RCC 7860 (cell line): ENCODE data around the gene NME7.
"Not testable (repeated sequence)": the region's sequence is repeated elsewhere in the genome, so short reads cannot be mapped to it uniquely, and the experiment has no call there.

Source experiments
- DNase-seq: peaks from one replicate; pipeline ENCODE4 v3.0.0-alpha.2; 2015; ENCODE audit warnings: low spot score
- FAIRE-seq: peaks from 2 replicates; lab custom pipeline; 2012; peaks lifted over from hg19 to GRCh38; lab: Jason Lieb, UNC

NME7 gene

DNA sequence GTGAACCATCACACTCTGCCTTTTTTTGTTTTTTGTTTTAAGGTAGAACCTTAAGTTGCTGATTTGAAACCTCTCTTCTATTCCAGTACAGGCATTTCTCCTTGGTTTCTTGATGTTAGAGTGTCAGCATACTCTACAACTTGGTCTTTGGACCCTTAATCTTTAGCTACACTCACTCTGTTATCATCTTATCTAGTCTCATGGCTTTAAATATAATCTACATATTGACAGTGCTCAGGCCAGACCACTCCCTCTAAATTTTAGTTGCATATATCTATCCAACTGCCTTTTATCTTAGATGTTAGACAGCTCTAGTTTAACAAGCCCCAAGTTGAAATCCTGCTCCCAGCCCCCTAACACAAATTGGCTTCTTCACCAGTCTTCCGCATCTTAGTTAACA, 22.1 kb downstream of the NME7 start:
- DNase-seq (no peak), FAIRE-seq (no peak)

DNA sequence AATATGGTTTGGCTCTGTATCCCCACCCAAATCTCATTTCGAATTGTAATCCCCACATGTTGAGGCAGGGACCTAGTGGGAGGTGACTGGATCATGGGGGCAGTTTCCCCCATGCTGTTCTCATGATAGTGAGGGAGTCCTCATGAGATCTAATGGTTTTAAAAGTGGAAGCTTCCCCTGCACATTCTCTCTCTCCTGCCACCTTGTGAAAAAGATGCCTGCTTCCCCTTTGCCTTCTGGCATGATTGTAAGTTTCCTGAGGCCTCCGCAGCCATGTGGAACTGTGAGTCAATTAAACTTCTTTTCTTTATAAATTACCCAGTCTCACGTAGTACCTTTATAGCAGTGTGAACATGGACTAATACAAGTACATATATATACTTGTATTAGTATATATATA, 25.5 kb downstream of the NME7 start:
- FAIRE-seq, DNase-seq: not testable (repeated sequence)

GRCh38 chr1:169340882-169341281, 26.7 kb downstream of the NME7 start:
- no peak for DNase-seq
- no peak for FAIRE-seq

- DNase-seq (no peak), FAIRE-seq (no peak)
These were observed 27.8 kb downstream of the NME7 start for GRCh38 chr1:169339773-169340172.

DNA sequence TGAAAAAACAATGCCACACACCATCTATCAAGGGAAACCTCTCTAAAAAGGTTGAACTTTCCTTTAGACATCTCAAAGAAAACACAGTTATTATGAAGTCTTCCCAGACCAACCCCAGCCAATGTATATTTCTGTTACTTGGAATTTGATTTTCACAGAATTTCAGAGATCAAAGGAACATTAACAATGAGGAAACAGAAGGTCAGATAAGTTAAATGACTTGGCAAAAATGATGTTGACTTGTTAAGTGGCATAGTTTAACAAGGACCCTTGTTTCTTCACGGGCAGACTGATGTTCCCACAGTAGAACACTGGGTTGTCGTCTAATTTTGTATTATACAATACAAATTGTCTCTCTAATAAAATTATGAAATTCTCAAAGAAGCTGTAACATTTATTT, 29.0 kb downstream of the NME7 start:
- FAIRE-seq, result no peak
- DNase-seq, result no peak

GRCh38 chr1:169336947-169337715, 30.5 kb downstream of the NME7 start:
- not testable (repeated sequence) for FAIRE-seq, DNase-seq

GRCh38 chr1:169334727-169335126, 32.9 kb downstream of the NME7 start:
- FAIRE-seq, DNase-seq: not testable (repeated sequence)

DNA sequence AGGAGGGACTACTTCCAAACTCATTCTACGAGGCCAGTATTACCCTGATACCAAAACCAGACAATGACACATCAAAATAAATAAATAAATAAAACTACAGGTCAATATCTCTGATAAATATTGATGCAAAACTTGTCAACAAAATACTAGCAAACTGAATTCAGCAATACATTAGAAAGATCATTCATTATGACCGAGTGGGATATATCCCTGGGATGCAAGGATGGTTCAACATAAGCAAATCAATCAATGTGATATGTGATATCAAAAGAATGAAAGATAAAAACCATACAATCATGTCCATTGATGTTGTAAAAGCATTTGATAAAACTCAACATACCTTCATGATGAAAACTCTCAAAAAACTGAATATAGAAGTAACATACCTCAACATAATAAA, 36.7 kb downstream of the NME7 start:
- DNase-seq (no peak), FAIRE-seq (no peak)

DNA sequence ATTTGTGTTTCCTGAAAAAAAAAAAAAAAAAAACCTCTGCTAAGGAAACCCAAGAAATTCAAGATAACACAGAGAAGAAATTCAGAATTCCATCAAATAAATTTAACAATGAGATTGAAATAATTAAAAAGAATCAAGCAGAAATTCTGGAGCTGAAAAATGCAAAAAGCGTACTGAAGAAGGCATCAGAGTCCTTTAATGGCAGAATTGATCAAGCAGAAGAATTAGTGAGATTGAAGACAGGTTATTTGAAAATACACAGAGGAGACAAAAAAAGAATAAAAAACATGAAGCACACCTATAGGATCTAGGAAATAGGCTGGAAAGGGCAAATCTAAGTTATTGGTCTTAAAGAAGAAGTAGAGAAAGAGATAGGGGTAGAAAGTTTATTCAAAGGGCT, 38.2 kb downstream of the NME7 start:
- DNase-seq (no peak), FAIRE-seq (no peak)

DNA sequence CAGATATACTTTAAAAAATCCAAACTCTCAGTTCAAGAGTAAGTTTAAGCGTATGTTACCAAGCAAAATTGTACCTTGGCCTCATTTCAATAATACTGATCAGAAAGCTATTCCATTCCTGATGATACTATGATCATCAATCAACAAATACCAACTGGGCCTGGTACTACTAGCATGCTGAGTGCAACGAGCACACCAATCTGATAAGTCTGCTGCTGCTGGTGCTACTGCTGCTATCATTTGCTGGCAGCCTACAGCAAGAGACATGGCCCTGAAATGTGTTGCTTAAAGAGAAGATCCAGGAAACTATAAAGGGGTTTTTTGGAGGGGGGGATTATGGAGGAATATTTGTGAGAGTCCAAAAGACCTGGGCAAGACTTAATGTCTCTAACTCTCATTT, 39.7 kb downstream of the NME7 start:
- DNase-seq (no peak), FAIRE-seq (no peak)

DNA sequence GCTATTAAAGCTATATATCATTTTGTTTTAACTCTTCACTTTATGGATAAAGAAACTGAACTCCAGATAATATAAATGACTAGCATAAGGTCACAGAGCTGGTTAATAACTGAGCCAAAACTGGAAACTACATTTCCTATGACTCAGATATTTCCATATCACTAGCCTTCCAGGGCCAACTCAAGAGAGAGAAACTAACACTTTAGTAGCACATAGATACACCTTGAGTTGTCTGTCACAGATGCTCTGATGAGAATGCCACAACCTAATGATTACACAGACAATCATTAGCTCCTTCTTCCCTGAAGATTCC, 40.7 kb downstream of the NME7 start:
- peak; percentile 95 for FAIRE-seq
- DNase-seq, result peak; percentile 67

DNA sequence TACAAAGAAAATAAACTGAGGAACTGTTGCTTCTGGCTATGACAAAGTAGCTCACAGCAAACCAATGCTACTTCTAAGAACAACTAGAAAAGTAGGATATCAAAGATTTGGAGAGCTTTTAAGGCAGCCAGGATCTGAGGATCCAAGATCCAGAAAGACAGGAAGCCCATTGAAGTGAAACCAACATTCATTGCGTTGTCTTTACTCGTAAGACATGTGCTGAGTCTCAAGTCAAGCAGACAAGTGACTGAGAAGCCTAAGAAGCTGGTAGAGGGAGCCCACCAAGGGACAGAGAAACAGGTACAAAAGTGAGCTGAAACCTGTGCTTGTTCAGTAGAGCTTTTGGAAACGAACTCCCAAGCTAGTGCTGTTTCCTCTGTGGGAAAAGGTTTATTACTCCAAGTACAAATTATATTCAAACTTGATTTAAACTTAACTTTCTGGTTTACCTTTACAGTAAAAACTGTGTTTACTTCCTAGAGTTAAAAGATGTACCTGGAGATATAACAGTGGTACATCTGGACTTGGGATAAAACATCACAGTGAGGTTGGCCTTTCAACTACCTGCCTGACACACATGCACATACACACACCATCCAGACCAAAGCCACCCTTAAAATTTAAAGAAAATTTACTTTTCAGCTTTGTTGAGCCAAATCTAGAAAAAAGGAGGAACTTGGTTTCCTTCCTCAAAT, 41.2 kb downstream of the NME7 start:
- DNase-seq (peak; percentile 8), FAIRE-seq (no peak)

- no peak for DNase-seq
- FAIRE-seq, result no peak
These were observed 42.5 kb downstream of the NME7 start for GRCh38 chr1:169325117-169325516.

DNA sequence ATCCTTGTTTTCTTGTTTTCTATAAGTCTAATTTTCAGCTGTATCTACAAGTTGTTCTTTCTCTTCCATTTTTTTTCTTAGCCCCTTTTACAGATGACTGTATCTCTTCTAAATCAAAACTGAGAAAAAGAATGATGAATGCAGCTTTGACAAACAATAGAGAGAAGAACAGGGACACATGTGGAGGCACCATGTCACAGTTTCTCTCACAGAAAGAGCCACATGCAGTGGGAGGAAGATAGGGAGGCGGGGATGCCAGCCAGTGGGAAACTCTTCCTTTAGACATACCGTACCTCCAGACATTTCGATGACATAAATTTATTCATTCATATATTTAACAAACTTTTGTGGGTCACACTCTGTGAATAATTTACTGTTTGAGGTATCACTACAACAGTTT, 45.5 kb downstream of the NME7 start:
- FAIRE-seq (no peak), DNase-seq (no peak)

- peak; percentile 16 for FAIRE-seq
These were observed 46.1 kb downstream of the NME7 start for GRCh38 chr1:169321539-169321938.

DNA sequence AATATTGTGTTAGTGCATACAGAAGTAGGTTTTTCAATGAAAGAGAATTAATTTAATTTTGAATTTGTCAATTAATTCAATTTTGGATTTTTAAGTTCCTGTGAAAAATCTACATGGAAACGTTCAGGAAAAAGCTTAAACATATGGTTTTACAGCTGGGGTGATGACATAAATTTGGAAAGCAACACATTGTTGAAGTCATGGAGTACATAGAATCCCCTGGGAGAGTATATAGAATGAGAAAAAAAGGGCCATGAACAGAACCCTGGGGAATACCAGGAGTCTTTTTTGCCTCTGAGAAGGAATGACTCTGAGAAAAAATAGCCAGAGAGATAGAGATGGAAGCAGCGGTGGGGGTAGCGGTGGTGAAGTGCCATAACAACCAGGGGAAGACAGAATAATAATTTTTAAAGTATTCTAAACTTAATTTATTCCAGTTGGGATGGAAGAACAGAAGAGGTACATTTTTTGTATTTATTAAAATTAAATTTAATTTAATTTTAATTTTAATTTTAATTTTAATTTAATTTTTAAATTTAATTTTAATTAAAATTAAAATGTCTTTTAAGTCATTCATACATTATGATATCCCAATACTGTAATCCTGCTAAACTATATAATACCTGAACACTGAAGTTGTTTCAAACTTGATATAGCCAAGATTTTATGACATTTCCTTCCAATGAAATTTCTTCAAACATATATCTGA, 48.9 kb downstream of the NME7 start:
- DNase-seq (no peak), FAIRE-seq (peak; percentile 72)

More at GRCh38 chr1:169321539-169321938, 46.1 kb downstream of the NME7 start:
- no peak for DNase-seq

- DNase-seq (no peak), FAIRE-seq (no peak)
These were observed 51.0 kb downstream of the NME7 start for GRCh38 chr1:169316556-169316955.

- FAIRE-seq (peak; percentile 99), DNase-seq (peak; percentile 96)
These were observed 55.3 kb downstream of the NME7 start for GRCh38 chr1:169312084-169312954.

DNA sequence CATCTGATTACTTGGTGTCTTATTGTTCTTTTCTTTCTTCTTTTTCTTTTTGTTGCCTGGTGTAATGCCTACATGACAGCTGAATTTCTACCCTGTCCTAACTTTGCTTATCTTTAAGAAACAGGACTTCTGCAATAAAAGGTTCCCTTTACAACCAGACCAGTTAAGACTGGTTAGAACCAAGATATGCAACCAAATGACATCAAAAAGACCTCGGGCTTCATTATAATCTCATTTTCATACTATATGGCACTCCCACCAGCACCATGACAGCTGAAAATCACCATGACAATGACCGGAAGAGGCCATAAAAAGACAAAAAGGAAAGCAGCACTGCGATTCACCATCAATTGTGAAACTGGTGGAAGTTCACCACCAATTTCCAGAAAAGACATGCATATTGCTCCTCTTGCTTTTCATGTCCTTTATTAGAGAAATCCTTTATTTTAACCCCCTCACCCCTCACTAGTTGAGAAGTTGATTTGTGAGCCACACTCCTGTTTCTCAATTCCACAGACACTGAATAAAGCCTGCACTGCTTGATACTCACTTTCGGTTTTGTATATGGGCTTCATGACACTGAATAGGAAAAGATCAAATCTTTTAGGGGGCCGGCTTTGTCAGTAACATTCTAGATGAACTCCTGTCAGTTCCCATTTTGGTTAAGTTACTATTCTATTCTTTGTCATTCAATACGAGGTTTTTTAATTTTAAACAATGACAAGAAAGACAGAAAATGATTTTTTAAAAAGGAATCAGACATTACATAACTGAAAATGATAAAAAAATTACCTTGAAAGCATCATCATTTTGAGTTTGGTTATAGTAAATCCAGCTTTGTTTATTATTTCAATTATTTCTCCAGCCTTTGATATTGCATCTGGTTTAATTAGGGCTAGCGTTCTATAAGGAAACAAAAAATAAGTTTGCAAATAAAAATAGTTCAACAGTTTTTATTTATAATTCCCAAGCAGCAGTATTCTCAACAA, 58.1 kb downstream of the NME7 start:
- no peak for DNase-seq
- no peak for FAIRE-seq
